Upper lobe of left lung (tissue), 4 donors: Measurements from ENCODE around the gene GABRA1.

Experiments used
- EP300 ChIP-seq, 4 donors: sonication (generic); formaldehyde crosslinking; IDR thresholded peaks; one replicate each; pipeline ENCODE4 v1.5.1; 2017; ENCODE audit warnings: antibody characterized with exemption in 4 of 4, control low read depth in 2 of 4
- POLR2A ChIP-seq, 4 donors: fragments of 450-650 bp; IDR thresholded peaks; one replicate each; pipeline ENCODE4 v1.5.1; 2016 to 2017; ENCODE audit warnings: antibody characterized with exemption in 4 of 4, mild to moderate bottlenecking in 2 of 4
- POLR2AphosphoS5 ChIP-seq, 2 donors: sonication (generic); formaldehyde crosslinking; IDR thresholded peaks; one replicate each; pipeline ENCODE4 v1.5.1; 2017; ENCODE audit warnings: antibody characterized with exemption in 2 of 2
- TF ChIP-seq, protein P1 (sequence below), 6 experiments: fragments of 450-650 bp in 4 of 6; fragments of 200-600 bp in 2 of 6; sonication (generic) in 2 of 6; IDR thresholded peaks; one replicate each; pipeline ENCODE4 v1.5.1; 2016 to 2019; ENCODE audit warnings: antibody characterized with exemption in 6 of 6

DNA sequence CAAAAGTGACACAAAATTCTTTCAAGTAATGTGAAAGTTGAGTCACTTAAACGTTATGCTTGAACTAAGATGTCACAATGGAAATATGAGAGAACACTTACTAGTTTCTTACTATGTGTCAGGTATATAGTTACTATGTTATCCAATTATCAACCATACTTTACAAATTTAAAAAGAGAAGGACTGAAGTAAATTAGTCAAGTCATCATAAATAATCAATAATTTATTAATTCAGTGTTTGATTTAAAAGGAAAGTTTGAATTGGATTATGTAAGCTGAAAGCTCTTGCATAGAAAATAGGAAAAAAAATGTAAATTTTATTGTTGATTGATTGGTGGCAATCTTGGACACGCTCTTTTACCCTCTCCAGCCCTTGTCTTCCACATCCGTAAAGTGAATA, 76.3 kb downstream of the GABRA1 start:
- TF ChIP-seq EP300 (IDR thresholded peaks at IDR 0.05) (no peak), POLR2AphosphoS5 (IDR thresholded peaks at IDR 0.05) (no peak), POLR2A (IDR thresholded peaks at IDR 0.05) (no peak)
- TF ChIP-seq, protein P1, sequence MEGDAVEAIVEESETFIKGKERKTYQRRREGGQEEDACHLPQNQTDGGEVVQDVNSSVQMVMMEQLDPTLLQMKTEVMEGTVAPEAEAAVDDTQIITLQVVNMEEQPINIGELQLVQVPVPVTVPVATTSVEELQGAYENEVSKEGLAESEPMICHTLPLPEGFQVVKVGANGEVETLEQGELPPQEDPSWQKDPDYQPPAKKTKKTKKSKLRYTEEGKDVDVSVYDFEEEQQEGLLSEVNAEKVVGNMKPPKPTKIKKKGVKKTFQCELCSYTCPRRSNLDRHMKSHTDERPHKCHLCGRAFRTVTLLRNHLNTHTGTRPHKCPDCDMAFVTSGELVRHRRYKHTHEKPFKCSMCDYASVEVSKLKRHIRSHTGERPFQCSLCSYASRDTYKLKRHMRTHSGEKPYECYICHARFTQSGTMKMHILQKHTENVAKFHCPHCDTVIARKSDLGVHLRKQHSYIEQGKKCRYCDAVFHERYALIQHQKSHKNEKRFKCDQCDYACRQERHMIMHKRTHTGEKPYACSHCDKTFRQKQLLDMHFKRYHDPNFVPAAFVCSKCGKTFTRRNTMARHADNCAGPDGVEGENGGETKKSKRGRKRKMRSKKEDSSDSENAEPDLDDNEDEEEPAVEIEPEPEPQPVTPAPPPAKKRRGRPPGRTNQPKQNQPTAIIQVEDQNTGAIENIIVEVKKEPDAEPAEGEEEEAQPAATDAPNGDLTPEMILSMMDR (IDR thresholded peaks at IDR 0.05): no peak
